GM18508 (cell line): ENCODE results near the gene RBMS3.
A peak's percentile ranks its signal among the peaks of the same experiment; 100 is the strongest.

Source experiments
- ATAC-seq: cut with Tn5 transposase; IDR thresholded peaks from one replicate; pipeline ENCODE4 v1.9.1; 2021; ENCODE audit warnings: moderate number of reproducible peaks; ENCODE audit not compliant: insufficient read depth, unreplicated experiment

The RBMS3 gene

DNA sequence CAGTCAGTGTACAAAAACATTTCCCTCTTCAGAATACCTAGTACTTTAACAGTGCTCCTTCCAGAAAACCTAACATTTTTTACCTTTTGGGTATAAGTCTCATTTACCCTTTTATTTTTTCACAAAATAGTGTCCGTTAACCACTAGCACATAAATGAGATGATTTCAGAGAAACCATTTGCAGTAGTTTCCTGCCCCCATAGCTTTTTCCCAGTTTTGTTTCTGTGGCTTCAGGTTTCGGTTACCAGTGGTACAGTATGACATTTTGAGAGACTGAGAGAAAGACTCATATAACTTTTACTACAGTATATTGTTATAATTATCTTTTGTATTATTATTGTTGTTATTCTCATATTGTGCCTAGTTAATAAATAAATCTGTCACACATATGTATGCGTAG, 6.2 kb upstream of the RBMS3 start:
- ATAC-seq = no peak

DNA sequence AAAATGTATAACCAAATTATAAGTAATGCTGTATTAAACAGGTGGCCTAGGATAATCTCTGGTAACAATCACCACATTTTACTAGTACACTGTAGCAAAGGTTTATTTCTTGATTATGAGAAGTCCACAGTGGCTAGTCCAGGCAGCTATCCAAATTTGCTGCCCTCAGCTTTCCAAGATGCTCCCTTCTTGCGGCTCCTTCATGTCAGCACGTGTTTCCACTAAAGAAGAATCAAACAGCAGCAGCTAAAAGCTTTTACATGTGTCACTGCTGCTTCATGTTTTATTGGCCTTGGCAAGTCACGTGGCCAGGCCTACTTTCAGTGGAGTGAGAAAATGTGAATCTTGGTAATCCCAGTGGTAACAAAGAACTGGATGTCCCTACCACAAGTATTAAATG, 5.6 kb upstream of the RBMS3 start:
- ATAC-seq = no peak

DNA sequence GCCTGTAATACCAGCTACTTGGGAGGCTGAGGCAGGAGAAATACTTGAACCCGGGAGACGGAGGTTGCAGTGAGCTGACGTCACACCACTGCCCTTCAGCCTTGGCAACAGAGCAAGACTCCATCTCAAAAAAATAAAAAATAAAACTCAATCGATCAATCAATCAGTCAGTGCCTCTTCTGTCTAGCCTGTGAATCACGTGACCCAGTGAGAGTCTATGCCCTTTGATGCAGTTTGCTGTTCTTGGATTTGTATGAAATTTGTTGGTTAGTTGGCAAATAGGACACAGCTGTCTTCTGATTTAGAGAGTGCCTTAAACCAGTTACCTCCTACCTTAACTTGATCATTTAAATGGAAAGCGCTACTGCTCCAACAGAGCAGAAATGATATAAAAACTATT, 3.6 kb upstream of the RBMS3 start:
- no peak for ATAC-seq

DNA sequence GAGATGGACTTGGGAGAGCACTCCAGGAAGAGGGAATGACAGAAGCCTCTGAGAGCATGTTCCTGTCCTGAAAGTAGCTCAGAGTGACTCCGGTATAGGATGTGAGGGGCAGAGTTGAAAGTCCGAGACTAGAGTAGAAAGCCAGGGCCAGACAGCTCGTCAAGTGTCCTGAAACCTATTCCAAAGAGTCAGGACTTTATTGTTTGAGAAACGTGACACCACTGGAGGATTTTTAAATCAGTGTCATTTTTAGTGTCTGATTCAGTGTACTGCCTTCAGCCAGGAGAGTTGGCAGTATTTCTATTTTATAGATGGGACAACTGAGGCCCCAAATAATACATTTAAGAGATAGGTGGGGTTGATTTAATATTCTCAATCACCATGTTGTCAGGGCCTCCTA, 1.6 kb upstream of the RBMS3 start:
- no peak for ATAC-seq

DNA sequence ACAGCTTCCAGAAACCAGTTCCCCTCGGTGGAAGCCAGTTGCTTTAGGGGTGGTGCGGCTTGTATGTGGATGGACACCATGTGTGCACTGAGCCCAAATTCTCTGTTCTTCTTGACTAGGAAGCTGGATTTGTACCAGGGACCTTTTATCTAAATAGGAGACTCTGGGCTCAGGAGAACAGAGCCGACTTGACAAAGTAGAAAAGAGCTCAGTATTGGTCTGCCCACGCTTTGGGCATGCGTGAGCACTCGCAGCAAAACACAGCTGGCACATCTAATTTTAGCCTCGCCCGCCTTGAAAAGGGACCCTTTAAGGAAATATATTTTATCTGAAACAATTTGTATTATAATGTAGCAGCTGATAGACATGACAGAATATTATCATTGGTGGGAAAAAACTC, 1.1 kb upstream of the RBMS3 start:
- no peak for ATAC-seq

DNA sequence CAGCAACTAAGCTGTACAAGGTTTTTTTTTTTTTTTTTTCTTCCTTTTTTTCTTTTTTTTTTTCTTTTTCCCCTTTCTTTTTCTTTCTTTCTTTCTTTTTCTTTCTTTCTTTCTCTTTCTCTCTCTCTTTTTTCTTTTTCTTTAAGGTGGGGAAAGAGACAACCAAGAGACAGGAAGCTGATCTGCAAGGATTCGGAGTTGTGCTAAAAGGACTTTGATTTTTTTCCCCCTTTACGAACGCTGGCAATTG, 148 bp downstream of the RBMS3 start:
- no peak for ATAC-seq

DNA sequence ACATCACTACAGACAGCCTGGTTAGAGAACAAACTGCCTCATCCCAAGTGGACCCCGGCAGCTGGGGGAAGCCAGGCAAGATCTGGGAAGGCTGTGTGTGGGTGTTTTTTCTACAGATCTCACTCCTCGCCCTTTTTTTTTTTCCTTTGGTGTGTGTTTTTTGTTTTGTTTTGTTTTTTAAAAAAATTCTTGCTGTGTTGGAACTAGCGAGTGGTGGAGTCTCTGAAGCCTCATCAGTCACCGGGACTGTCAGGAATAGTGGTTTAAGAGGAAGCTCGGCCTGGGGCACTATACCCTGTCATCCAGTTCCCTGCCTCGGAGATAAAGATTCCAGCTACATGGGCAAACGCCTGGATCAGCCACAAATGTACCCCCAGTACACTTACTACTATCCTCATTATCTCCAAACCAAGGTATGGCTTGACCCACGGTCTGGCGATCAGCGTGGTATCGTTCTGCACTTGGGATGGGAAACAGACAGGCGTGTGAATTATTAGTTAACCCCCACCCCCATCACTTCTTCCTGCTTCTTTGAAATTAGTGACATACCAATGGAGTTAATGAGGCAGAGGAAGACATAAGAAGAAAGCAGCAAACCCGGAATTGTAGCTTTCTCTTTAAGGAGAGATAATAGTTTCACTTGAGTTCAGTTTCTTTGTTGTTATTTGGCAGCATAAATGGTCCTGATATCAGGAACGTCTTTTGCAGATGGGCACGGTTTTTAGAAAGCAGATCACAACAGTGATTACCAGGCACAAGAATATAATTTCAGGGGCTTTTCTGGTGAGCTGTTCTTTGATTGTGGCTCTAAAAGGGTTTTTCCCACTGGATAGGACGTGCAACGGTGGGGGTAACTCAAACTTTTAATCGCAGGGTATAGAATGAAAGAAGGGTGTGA, 722 bp downstream of the RBMS3 start:
- ATAC-seq = peak; percentile 67

DNA sequence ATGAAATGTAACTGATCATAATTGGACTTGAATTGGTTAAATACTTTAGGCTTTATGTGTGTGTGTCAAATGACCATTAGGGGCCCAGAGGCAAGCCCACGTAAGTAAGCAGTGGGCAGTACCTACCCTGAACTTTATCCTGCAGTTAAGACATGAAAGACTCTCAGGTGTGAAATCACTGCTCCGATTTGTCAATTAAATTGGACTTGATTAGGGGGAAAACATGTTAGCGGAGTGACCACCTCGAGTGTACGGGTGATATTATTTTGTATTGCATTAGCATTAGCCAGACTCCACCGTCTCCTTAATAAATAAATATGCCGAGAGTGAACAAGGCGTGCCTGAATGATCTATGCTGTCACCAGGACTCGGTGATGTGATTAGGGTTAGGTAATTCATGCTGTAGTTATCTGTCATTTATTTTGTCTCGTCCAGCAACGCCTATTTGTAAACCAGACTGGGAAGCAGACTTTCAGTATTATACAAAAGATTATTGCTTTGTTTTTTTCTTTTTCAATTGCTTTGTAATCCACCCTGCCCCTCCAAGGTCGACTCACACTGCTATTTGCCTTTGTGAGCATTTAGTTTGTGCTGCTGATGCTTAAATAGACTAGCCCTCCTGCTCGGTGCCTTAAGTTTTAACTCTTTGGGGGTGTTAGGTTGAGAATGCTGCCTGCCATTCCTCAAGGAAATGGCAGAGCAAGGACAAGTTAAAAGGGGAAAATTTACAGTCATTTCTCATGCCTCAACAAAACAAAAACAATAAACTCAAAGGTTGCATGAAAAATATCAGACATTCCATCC, 1.8 kb downstream of the RBMS3 start:
- ATAC-seq = no peak

DNA sequence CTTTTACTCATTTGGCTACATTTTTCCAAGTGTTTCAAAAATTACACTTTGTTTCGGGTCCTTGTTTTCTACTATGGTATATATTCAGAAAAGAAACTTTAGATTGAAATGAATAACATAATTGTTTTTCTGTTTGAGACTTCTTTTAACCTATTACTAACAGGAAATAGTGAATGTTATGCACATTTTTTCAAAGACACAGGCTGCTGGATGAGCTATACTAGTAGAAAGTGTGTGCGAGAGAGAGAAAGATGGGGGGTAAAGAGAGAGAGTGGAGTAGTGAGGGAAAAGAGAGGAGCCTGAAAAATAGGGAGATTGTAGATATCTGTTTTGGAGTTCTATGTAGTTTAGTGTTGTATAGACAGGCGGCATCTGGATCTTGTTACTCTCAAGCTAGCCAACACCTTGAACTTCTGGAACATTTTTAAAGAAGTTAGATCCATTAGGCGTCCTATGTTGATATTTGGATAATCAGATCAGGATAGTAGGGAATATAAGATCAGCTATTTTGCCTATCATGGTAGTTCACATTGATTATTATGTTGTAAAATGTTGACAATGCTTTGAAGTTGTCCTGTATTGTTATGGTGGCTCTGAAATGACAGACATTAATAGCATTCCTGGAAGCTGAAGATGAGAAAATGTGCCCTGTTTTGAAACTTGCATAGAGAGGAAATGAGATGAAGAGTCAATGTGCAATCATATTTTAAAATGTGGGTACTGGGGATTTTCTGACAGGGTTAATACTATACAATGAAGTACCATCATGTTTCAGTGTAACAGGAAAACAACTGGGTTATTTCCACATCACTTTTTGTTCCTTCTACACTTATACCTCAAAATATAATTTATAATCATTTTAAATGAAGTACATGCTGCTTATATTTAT, 2.6 kb downstream of the RBMS3 start:
- ATAC-seq = peak; percentile 23

DNA sequence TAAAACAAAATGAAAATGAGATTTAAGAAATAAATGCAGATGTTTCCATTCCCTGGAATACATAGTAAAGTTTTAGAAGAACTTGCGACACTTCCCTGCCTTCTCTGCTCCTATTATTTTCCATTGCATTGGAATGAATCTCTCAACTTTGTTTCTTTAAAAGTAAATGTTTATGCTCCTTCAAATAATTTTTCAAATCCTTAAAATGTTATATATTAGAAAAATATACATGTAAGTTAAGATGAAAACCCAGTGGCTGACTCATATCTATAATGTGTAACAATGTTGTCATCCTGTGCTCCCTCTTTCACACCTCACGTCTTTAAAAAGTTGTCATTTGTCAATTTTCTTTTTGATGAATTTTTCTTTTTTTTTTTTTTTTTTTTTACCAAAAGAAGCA, 3.6 kb downstream of the RBMS3 start:
- ATAC-seq = no peak

DNA sequence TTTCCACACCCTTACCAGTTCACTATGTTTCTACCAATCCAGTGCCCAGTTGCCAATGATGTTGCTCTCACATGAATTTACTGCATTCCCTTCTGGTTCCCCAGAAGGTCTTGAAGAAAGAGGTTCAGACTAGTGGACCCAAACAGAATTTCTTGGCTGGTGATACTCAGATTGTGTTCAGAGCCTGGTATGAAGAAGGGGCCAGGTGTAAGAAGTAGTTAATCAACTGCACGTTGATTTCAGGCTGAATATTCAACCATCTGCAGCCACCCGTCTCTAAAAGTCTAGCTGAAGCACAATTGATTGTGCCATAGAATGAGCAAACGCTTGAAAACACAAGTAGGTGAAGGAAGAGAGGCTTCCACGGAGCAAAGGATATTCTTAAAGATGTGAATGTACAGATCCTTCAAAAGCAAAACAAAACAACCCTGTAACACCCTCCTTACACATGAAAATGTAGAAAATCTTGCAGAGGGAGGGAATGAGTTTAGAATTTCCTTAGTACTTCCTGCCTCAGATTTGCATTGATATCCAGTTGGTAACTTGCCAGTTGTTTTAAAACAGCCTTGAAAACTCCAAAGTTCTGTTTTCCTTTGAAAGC, 4.7 kb downstream of the RBMS3 start:
- no peak for ATAC-seq

DNA sequence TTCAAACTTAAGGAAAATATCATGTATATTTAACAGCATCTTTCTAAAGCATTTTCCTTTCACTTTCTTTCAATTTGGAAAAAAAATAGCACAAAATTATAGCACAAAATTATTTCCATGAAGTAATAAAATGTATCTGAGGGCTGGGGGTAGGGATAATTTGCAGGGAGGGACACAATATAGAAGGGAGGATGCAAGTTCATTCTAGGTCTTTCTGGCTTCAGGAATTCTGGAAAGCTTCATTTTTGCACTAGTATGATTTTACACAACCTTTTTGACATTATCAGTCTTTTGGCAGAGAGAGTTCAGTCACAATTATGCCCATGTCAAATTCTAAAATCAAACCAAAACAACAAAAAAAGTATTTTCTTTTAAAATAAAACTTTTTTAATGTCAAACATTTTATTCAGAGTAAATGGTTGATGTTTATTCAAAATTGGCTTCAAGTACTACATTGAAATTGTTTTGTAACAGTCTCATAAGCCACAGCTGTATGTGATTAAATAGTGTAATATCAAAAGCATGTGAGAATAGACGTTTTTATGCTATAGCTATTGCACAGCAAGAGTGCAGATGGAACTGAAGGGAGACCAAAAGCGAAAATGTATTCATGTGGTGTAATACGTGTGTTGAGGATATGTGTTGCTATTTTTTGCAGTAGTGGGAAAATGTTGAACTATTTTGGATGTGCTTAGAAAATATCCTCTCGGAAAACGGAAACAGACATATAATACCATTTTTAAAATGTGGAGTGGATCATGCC, 5.8 kb downstream of the RBMS3 start:
- no peak for ATAC-seq

DNA sequence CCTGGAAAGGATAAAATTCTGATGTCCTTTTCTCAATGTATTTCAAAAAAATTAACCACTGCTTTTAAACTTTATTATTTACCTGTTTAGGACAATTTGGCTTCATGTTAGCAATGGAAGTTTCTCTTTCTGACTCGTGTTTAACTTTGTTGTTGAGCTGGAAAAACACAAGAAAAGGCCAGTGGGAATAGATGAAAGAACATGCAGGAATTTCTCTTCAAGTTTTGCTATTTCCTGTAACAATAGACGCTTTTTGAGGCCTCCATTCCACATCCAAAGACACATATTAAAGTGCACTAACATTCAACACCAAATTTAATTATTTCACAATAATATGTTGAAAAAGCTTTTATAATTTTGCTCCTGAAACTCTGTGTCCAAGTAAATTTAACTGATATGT, 9.7 kb downstream of the RBMS3 start:
- no peak for ATAC-seq

DNA sequence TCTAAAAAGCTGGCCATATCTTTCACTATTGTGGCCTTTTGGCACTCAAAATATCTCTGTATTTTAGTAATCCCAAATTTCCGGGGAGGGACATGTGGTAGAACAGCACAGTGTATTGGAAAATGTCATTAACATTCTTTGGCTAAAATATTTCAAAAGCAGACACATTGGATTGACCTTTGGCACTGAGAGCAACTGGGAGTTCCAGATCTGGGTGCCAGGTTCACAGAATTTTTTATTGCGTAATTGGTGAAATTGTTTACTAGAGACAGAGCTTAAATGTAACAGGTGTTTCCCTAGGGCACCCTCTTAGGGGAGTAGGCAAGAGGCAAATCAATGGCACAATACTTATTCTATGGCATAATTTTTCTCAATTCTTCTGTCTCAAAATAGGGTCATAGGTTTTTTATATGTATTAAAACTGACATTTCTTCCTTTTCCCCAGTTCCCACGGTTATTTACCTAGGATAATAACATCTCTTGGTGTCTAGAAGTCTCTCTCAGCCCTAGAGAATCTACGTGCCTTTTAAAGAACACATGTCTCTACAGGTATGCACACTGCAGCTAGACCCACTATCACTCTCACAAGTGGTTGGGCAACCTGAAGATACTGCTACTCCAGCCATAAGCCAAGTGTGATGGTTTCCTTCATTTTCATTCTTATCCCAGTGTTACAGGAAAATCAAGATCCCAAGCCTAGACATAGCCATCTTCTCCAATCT, 10.6 kb downstream of the RBMS3 start:
- ATAC-seq = no peak

DNA sequence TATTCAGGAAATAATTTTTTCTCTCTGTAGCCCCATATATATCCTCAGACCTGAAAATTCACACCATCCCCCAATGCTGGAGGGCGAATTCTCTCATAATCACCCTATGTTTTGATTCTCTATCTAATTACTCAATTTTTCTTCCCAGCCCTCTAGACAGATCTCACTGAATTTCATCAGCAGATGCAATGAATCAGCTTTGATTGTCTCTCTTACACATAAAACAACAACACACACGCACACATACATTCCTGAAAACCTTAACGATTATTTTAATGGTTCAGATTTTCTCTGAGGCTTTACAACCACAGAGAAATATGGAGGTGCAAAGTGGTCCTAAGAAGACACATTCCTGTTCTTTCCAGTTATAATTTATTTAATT, 11.1 kb downstream of the RBMS3 start:
- ATAC-seq = no peak

DNA sequence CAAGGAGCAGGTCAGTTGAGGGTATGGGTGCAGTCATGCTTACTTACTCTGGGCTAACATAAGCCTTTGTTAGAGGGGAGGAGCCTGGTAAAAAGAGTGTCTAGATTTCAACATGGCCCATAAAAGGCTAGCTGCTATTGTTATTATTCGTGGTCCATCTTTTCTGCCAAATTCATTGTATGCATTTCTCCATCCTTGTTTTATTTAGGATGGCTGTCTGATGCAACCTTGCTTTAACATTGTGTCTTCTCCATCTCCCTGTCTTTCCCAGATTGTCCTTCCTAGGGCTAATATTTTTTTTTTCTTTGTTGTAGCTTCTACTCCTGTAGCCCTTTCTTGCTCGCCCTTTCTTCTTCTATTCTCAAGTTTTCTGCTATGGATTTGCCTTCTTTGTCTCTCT, 12.6 kb downstream of the RBMS3 start:
- ATAC-seq = no peak

DNA sequence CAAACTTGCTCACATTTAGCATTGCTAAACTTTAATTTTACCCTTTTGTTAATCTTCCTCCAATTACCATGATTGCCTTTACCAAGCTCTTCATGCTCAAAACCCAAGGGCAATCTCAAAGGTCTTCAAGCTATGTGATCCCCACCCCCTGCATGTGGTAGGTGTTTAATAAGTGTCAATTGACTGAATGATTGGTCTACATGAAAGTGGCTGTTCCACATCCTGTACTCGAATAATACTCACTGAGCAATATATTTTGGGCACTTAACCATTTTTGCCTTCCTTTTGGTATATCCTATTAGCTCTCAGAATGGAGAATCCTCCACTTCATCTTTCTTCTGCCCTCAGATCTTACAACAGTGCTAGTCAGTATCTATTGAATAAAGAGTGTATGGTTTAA, 17.1 kb downstream of the RBMS3 start:
- ATAC-seq = no peak

DNA sequence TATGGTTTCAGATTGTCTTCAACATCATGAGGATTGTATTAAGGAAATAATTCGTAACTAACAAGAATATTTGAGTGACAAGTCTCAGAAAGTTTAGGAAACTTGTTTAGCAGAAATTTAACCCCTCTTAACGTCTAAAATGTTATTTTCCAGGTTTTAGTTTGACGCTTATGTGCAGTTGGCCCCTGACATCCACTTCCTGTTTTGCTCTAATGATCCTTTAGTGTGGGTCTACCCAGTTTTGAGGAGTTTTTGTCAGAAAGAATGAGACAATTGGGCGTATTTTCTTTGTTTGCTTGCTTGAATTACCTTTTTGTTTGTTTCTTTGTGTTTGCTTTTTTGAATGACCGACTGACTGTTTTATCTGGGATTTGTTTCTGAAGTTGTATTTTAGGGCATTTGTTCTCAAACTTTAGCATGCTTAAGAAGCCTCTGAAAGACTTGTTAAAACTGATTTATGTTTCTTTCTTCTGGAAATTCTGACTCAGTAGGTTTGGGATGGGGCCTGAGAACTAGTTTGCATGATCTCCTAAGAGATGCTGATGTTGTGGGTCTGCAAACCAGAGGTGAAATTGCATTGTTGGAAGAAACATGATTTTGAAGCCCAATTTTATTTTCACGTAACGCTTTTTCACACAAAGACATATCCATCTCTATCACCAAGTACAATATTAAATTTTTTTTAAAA, 20.6 kb downstream of the RBMS3 start:
- ATAC-seq = no peak

DNA sequence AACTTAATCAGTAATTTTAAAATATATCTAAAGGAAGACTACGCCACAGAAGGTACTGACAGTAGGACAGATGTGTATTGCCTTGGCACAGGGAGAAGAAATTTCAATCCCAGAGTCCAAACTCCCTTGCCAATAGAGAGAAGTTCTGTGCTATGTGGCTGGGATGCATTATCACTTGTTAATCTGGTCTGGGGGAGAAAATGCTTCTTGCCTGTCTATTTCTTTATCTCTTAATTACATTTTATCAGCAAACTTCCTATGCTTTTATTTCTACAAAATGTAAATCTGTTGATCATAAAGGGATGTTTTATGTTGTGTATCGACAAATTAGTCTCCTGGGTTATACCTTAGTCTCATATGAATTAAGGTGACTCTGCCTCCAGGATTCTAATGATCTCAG, 21.7 kb downstream of the RBMS3 start:
- no peak for ATAC-seq
